HepG2 (cell line): ENCODE data around the gene OST4. TPM values are rescaled to one million over a fixed set of nuclear protein-coding genes. Genes with fewer than 3 reads are reported as not detected.

ENCODE experiments used
- CEBPB ChIP-seq: IDR thresholded peaks from 2 replicates; pipeline ENCODE4 v1.6.1; 2011; ENCODE audit warnings: low read depth, low read length, improper control_type of control experiment, borderline replicate concordance
- GLI4 ChIP-seq: sonication (generic); formaldehyde crosslinking; IDR thresholded peaks from 2 replicates; pipeline ENCODE4 v1.5.1; 2020; ENCODE audit warnings: missing genetic modification reagents, mild to moderate bottlenecking, moderate library complexity, borderline replicate concordance
- MIER3 ChIP-seq: IDR thresholded peaks from 2 replicates; pipeline ENCODE4 v1.6.1; 2016; ENCODE audit warnings: missing compliant biosample characterization, borderline replicate concordance
- RARA ChIP-seq: IDR thresholded peaks from 2 replicates; pipeline ENCODE4 v1.6.1; 2016; ENCODE audit warnings: missing genetic modification reagents, missing compliant biosample characterization
- TBX3 ChIP-seq: fragments of 450-650 bp; IDR thresholded peaks from 2 replicates; pipeline ENCODE4 v1.6.1; 2017; ENCODE audit warnings: antibody characterized with exemption, mild to moderate bottlenecking, inconsistent platforms, borderline replicate concordance
- UBTF ChIP-seq: sonication (generic); formaldehyde crosslinking; IDR thresholded peaks from 2 replicates; pipeline ENCODE4 v1.4.0; 2020; ENCODE audit warnings: mild to moderate bottlenecking, missing genetic modification reagents
- ZMYM2 ChIP-seq: sonication (generic); formaldehyde crosslinking; IDR thresholded peaks from 2 replicates; pipeline ENCODE4 v1.8.0; 2022; ENCODE audit warnings: mild to moderate bottlenecking, missing genetic modification reagents
- ZNF331 ChIP-seq: sonication (generic); formaldehyde crosslinking; IDR thresholded peaks from 2 replicates; pipeline ENCODE4 v1.4.0; 2020; ENCODE audit warnings: missing genetic modification reagents
- ZNF34 ChIP-seq: sonication (generic); formaldehyde crosslinking; IDR thresholded peaks from 2 replicates; pipeline ENCODE4 v1.4.0; 2020; ENCODE audit warnings: mild to moderate bottlenecking, missing genetic modification reagents, borderline replicate concordance
- ZNF530 ChIP-seq: sonication (generic); formaldehyde crosslinking; IDR thresholded peaks from 2 replicates; pipeline ENCODE4 v1.5.0; 2020; ENCODE audit warnings: low read depth, mild to moderate bottlenecking, missing genetic modification reagents
- polyA plus RNA-seq, 8 experiments: library from polyadenylated mRNA; depleted of rRNA in 3 of 8; stranded (reverse) in 7 of 8; unstranded in 1 of 8; fragments of >200 nt; fragmentation: Illumina TruSeq in 4 of 8; extraction: Trizol in 4 of 8; gene quantifications; 2 replicates each; pipeline versions ENCODE4 v1.2.1 to v1.2.3, GENCODE V29; 2011 to 2016; ENCODE audit warnings: low read depth in 4 of 8, missing spikeins in 1 of 8, mixed read lengths in 1 of 8; ENCODE audit not compliant: insufficient read depth in 1 of 8
- total RNA-seq, 5 experiments: library from RNA; depleted of rRNA; stranded (reverse); fragments of >200 nt; fragmentation: Illumina TruSeq; extraction: Trizol; gene quantifications; 2 replicates each; pipeline ENCODE4 v1.2.3, GENCODE V29; 2016; ENCODE audit warnings: low read depth in 1 of 5
- TF ChIP-seq, protein P1 (sequence below): sonication (generic); formaldehyde crosslinking; IDR thresholded peaks from 2 replicates; pipeline ENCODE4 v1.5.0; 2020; ENCODE audit warnings: missing genetic modification reagents
- TF ChIP-seq, protein P2 (sequence below): sonication (generic); formaldehyde crosslinking; IDR thresholded peaks from 2 replicates; pipeline ENCODE4 v1.4.0; 2020; ENCODE audit warnings: mild to moderate bottlenecking, missing genetic modification reagents
- TF ChIP-seq, protein P3 (sequence below): sonication (generic); formaldehyde crosslinking; IDR thresholded peaks from 2 replicates; pipeline ENCODE4 v1.4.0; 2020; ENCODE audit warnings: missing genetic modification reagents, borderline replicate concordance

The OST4 gene
- total and polyA plus RNA-seq, 2 of the 13 experiments (the other 11 are each of a cell fraction or from before 2014, with no cell fraction given) = 498 to 584 TPM

- TF ChIP-seq GLI4 (CRISPR knock-in tag) (no peak), ZMYM2 (CRISPR knock-in tag) (peak; percentile 72; the same call in 1 of the 2 replicates), ZNF34 (CRISPR knock-in tag) (peak; percentile 27; the same call in 1 of the 2 replicates), TBX3 (no peak), ZNF331 (CRISPR knock-in tag) (no peak; the same call in 1 of the 2 replicates), RARA (0 out of 2 replicates have a peak, but pooled peaks have one; percentile 3), ZNF530 (CRISPR knock-in tag) (0 out of 2 replicates have a peak, but pooled peaks have one; percentile 14), MIER3 (CRISPR knock-in tag) (no peak; the same call in 1 of the 2 replicates), CEBPB (no peak), UBTF (CRISPR knock-in tag) (peak; percentile 49; the same call in 1 of the 2 replicates)
- TF ChIP-seq, protein P1, sequence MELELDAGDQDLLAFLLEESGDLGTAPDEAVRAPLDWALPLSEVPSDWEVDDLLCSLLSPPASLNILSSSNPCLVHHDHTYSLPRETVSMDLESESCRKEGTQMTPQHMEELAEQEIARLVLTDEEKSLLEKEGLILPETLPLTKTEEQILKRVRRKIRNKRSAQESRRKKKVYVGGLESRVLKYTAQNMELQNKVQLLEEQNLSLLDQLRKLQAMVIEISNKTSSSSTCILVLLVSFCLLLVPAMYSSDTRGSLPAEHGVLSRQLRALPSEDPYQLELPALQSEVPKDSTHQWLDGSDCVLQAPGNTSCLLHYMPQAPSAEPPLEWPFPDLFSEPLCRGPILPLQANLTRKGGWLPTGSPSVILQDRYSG = no peak
- TF ChIP-seq, protein P2, sequence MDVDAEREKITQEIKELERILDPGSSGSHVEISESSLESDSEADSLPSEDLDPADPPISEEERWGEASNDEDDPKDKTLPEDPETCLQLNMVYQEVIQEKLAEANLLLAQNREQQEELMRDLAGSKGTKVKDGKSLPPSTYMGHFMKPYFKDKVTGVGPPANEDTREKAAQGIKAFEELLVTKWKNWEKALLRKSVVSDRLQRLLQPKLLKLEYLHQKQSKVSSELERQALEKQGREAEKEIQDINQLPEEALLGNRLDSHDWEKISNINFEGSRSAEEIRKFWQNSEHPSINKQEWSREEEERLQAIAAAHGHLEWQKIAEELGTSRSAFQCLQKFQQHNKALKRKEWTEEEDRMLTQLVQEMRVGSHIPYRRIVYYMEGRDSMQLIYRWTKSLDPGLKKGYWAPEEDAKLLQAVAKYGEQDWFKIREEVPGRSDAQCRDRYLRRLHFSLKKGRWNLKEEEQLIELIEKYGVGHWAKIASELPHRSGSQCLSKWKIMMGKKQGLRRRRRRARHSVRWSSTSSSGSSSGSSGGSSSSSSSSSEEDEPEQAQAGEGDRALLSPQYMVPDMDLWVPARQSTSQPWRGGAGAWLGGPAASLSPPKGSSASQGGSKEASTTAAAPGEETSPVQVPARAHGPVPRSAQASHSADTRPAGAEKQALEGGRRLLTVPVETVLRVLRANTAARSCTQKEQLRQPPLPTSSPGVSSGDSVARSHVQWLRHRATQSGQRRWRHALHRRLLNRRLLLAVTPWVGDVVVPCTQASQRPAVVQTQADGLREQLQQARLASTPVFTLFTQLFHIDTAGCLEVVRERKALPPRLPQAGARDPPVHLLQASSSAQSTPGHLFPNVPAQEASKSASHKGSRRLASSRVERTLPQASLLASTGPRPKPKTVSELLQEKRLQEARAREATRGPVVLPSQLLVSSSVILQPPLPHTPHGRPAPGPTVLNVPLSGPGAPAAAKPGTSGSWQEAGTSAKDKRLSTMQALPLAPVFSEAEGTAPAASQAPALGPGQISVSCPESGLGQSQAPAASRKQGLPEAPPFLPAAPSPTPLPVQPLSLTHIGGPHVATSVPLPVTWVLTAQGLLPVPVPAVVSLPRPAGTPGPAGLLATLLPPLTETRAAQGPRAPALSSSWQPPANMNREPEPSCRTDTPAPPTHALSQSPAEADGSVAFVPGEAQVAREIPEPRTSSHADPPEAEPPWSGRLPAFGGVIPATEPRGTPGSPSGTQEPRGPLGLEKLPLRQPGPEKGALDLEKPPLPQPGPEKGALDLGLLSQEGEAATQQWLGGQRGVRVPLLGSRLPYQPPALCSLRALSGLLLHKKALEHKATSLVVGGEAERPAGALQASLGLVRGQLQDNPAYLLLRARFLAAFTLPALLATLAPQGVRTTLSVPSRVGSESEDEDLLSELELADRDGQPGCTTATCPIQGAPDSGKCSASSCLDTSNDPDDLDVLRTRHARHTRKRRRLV (CRISPR knock-in tag) = peak; percentile 75; the same call in 1 of the 2 replicates
- TF ChIP-seq, protein P3, sequence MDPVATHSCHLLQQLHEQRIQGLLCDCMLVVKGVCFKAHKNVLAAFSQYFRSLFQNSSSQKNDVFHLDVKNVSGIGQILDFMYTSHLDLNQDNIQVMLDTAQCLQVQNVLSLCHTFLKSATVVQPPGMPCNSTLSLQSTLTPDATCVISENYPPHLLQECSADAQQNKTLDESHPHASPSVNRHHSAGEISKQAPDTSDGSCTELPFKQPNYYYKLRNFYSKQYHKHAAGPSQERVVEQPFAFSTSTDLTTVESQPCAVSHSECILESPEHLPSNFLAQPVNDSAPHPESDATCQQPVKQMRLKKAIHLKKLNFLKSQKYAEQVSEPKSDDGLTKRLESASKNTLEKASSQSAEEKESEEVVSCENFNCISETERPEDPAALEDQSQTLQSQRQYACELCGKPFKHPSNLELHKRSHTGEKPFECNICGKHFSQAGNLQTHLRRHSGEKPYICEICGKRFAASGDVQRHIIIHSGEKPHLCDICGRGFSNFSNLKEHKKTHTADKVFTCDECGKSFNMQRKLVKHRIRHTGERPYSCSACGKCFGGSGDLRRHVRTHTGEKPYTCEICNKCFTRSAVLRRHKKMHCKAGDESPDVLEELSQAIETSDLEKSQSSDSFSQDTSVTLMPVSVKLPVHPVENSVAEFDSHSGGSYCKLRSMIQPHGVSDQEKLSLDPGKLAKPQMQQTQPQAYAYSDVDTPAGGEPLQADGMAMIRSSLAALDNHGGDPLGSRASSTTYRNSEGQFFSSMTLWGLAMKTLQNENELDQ = no peak; the same call in 1 of the 2 replicates
Observed at GRCh38 chr2:27086724-27087593, 15.5 kb upstream of the OST4 start, which contains the start of gene KHK (continued).
